ENCODE data around the gene KCTD19.

The KCTD19 gene

DNA sequence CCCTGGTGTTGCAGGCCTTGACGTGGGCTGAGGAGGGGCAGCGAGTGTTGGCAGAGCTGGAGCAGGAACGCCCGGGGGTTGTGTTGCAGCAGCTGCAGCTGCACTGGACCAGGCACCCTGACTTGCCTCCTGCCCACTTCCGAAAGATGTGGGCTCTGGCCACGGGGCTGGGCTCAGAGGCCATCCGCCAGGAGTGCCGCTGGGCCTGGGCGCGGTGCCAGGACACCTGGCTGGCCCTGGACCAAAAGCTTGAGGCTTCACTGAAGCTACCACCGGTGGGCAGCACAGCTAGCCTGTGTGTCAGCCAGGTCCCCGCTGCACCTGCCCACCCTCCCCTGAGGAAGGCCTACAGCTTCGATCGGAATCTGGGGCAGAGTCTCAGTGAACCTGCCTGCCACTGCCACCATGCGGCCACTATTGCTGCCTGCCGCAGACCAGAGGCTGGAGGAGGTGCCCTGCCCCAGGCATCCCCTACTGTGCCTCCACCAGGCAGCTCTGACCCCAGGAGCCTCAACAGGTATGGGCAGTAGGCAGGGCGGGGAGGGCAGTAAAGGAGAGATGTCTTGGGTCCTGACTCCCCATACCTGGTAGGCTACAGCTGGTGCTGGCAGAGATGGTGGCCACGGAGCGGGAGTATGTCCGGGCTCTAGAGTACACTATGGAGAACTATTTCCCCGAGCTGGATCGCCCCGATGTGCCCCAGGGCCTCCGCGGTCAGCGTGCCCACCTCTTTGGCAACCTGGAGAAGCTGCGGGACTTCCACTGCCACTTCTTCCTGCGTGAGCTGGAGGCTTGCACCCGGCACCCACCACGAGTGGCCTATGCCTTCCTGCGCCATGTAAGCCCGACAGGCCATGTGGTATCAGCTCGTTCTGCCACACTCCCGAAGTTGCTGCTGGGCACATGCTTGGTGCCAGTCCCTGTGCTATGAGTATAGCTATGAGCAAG lies 41.6 kb downstream of the KCTD19 start:
- no peak overlapping the region for H3K27ac ChIP-seq (ENCODE audit: low read depth, low read length)
- H3K4me1 ChIP-seq (ENCODE audit: control insufficient read depth in 5 of 5, insufficient read depth in 5 of 5, low read length in 5 of 5) = peaks cover 0 to 5% (median under 1%) of the 10 kb centered on the region in 5 donors
- H3K9ac ChIP-seq (ENCODE audit: low read length in 5 of 5) = peak overlapping the region in 1 of 5 donors; percentile 41

GRCh38 chr16:67283826-67284555 lies 42.5 kb downstream of the KCTD19 start:
- Histone ChIP-seq H3K27ac (ENCODE audit: low read depth, low read length) (no peak overlapping the region), H3K27me3 (ENCODE audit: control insufficient read depth in 5 of 5, insufficient read depth in 4 of 5, low read length in 5 of 5) (no peaks in the 10 kb centered on the region), H3K9ac (ENCODE audit: low read length in 5 of 5) (peak overlapping the region in 1 of 5 donors; percentile 41), H3K36me3 (ENCODE audit: control insufficient read depth in 5 of 5, insufficient read depth in 5 of 5, low read length in 5 of 5) (peaks cover 0 to 20% (median 7%) of the 10 kb centered on the region in 5 donors), H3K4me3 (ENCODE audit: low read depth in 1 of 5, low read length in 5 of 5) (no peak overlapping the region), H3K4me1 (ENCODE audit: control insufficient read depth in 5 of 5, insufficient read depth in 5 of 5, low read length in 5 of 5) (peaks cover 0 to 10% (median 7%) of the 10 kb centered on the region in 5 donors), H3K9me3 (ENCODE audit: control insufficient read depth in 5 of 5, low read length in 5 of 5) (no peaks in the 10 kb centered on the region)

More for the DNA sequence above, 41.6 kb downstream of the KCTD19 start:
- Histone ChIP-seq H3K9me3 (ENCODE audit: control insufficient read depth in 5 of 5, low read length in 5 of 5) (no peaks in the 10 kb centered on the region), H3K4me3 (ENCODE audit: low read depth in 1 of 5, low read length in 5 of 5) (no peak overlapping the region), H3K27me3 (ENCODE audit: control insufficient read depth in 5 of 5, insufficient read depth in 4 of 5, low read length in 5 of 5) (no peaks in the 10 kb centered on the region), H3K36me3 (ENCODE audit: control insufficient read depth in 5 of 5, insufficient read depth in 5 of 5, low read length in 5 of 5) (peaks cover 0 to 20% (median 7%) of the 10 kb centered on the region in 5 donors)

DNA sequence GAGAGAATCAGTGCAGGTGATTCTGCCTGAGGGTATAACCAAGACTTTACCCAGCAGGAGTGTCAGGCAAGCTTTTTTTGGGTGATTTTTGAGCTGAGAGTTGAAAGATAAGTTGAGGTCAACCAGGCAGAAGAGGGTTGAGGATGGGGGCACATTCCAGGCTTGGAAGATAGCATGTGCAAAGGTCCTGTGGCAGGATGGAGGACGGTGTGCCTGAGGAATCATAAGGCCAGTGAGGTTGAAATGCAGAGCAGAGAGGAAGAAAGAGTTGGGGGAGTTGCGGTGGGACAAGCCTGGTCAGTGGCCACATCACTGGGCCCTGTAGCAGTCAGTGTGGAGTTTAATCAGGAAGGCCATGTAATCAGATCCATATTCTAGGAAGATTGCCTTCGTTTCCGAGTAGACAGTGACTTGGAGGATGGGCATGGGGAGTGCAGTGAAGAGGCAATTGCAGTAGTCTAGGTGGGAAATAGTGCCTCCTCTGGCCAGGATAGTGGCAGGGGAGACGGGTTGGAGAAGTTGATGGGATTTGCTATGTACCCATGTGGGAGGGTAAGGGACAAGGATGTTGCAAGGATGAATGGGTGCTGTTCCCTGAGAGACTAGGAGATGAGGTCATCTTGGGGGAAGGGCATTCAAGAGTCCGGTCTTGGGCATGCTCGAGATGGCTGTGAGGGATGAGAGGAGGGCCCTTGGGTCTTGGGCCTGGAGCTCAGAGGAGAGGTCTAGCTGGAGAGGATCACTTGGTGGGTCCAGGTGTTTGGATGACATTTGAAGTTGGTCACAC lies 43.3 kb downstream of the KCTD19 start:
- H3K4me1 ChIP-seq (ENCODE audit: control insufficient read depth in 5 of 5, insufficient read depth in 5 of 5, low read length in 5 of 5) = peaks cover 0 to 17% (median 14%) of the 10 kb centered on the region in 5 donors
- no peaks in the 10 kb centered on the region for H3K27me3 ChIP-seq (ENCODE audit: control insufficient read depth in 5 of 5, insufficient read depth in 4 of 5, low read length in 5 of 5)
- no peak overlapping the region for H3K4me3 ChIP-seq (ENCODE audit: low read depth in 1 of 5, low read length in 5 of 5)
- no peak overlapping the region for H3K9ac ChIP-seq (ENCODE audit: low read length in 5 of 5)
- no peaks in the 10 kb centered on the region for H3K9me3 ChIP-seq (ENCODE audit: control insufficient read depth in 5 of 5, low read length in 5 of 5)
- no peak overlapping the region for H3K27ac ChIP-seq (ENCODE audit: low read depth, low read length)
- peaks cover 0 to 20% (median 7%) of the 10 kb centered on the region in 5 donors for H3K36me3 ChIP-seq (ENCODE audit: control insufficient read depth in 5 of 5, insufficient read depth in 5 of 5, low read length in 5 of 5)

GRCh38 chr16:67282447-67282805 lies 44.1 kb downstream of the KCTD19 start:
- no peak overlapping the region for H3K9ac ChIP-seq (ENCODE audit: low read length in 5 of 5)
- peaks cover 2 to 25% (median 22%) of the 10 kb centered on the region in 5 donors for H3K4me1 ChIP-seq (ENCODE audit: control insufficient read depth in 5 of 5, insufficient read depth in 5 of 5, low read length in 5 of 5)
- no peaks in the 10 kb centered on the region for H3K9me3 ChIP-seq (ENCODE audit: control insufficient read depth in 5 of 5, low read length in 5 of 5)
- H3K4me3 ChIP-seq (ENCODE audit: low read depth in 1 of 5, low read length in 5 of 5) = no peak overlapping the region
- no peaks in the 10 kb centered on the region for H3K27me3 ChIP-seq (ENCODE audit: control insufficient read depth in 5 of 5, insufficient read depth in 4 of 5, low read length in 5 of 5)
- peaks cover 0 to 20% (median 4%) of the 10 kb centered on the region in 5 donors for H3K36me3 ChIP-seq (ENCODE audit: control insufficient read depth in 5 of 5, insufficient read depth in 5 of 5, low read length in 5 of 5)
- no peak overlapping the region for H3K27ac ChIP-seq (ENCODE audit: low read depth, low read length)

DNA sequence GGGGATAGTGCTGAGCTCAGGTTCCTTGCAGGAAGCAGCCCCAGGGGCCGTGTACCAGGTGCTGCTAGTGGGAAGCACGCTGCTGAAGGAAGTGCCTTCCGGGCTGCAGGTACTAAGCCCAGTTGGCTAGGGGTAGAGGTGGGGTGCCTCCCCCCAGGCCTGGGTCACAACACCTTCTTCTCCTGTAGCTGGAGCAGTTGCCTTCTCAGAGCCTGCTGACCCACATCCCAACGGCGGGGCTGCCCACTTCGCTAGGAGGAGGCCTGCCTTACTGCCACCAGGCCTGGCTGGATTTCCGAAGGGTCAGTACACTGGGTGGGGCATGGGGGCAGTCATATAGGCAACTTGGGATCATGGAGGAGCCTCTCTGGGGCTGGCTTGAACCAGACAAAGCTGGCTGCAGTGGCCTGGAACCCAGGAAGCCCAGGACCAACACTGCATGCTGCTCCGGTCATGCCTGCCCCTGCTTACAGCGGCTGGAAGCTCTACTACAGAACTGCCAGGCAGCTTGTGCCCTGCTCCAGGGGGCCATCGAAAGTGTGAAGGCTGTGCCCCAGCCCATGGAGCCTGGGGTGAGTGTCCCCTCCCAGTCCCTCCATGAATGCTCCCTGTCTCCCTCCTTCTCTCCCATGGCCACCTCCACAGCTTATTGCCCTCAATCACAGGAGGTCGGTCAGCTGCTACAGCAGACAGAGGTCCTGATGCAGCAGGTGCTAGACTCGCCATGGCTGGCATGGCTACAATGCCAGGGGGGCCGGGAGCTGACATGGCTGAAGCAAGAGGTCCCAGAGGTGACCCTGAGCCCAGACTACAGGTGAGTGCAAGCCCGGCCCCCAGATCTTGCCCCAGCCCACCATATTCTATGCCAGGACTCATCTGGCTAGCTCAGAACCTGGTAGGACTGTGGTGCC lies 44.8 kb downstream of the KCTD19 start:
- Histone ChIP-seq H3K36me3 (ENCODE audit: control insufficient read depth in 5 of 5, insufficient read depth in 5 of 5, low read length in 5 of 5) (peaks cover 0 to 19% (median under 1%) of the 10 kb centered on the region in 5 donors), H3K27ac (ENCODE audit: low read depth, low read length) (no peak overlapping the region), H3K27me3 (ENCODE audit: control insufficient read depth in 5 of 5, insufficient read depth in 4 of 5, low read length in 5 of 5) (no peaks in the 10 kb centered on the region), H3K9me3 (ENCODE audit: control insufficient read depth in 5 of 5, low read length in 5 of 5) (no peaks in the 10 kb centered on the region), H3K4me1 (ENCODE audit: control insufficient read depth in 5 of 5, insufficient read depth in 5 of 5, low read length in 5 of 5) (peaks cover 2 to 29% (median 24%) of the 10 kb centered on the region in 5 donors), H3K4me3 (ENCODE audit: low read depth in 1 of 5, low read length in 5 of 5) (no peak overlapping the region), H3K9ac (ENCODE audit: low read length in 5 of 5) (no peak overlapping the region)

DNA sequence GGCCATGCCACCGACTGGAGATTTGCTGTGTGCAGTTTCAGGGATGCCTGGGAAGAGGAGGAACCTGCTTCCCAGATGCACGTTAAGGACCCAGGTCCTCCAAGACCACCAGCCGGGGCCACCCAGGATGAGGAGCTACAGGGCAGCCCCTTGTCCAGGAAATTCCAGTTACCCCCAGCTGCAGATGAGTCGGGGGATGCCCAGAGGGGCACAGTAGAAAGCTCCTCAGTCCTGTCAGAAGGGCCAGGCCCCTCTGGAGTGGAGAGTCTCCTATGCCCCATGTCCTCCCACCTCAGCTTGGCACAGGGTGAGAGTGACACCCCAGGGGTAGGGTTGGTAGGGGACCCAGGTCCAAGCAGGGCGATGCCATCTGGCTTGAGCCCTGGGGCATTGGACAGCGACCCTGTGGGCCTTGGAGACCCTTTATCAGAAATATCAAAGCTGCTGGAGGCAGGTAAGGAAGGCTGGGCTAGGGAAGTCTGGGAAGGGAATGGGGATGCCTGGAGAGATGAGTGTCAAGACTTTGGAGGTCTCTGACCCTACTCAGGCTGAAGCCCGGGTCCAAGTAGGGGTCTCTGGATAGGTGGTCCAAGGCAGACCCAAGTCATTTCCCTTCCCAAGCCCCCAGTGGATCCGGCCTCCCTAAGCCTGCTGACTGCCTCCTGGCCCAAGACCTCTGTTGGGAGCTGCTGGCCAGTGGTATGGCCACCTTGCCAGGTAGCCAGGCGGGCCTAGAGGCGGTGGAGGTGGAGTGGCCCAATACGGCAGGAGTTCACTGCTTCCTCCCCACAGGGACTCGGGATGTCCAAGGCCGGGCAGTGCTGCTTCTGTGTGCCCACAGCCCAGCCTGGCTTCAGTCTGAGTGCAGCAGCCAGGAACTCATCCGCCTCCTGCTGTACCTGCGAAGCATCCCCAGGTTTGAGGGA lies 46.2 kb downstream of the KCTD19 start:
- H3K27ac ChIP-seq (ENCODE audit: low read depth, low read length) = no peak overlapping the region
- no peaks in the 10 kb centered on the region for H3K27me3 ChIP-seq (ENCODE audit: control insufficient read depth in 5 of 5, insufficient read depth in 4 of 5, low read length in 5 of 5)
- no peak overlapping the region for H3K9ac ChIP-seq (ENCODE audit: low read length in 5 of 5)
- peaks cover 2 to 29% (median 24%) of the 10 kb centered on the region in 5 donors for H3K4me1 ChIP-seq (ENCODE audit: control insufficient read depth in 5 of 5, insufficient read depth in 5 of 5, low read length in 5 of 5)
- peaks cover 0 to 20% (median 4%) of the 10 kb centered on the region in 5 donors for H3K36me3 ChIP-seq (ENCODE audit: control insufficient read depth in 5 of 5, insufficient read depth in 5 of 5, low read length in 5 of 5)
- no peaks in the 10 kb centered on the region for H3K9me3 ChIP-seq (ENCODE audit: control insufficient read depth in 5 of 5, low read length in 5 of 5)
- H3K4me3 ChIP-seq (ENCODE audit: low read depth in 1 of 5, low read length in 5 of 5) = peak overlapping the region in 1 of 5 donors; percentile 75

- Histone ChIP-seq H3K36me3 (ENCODE audit: control insufficient read depth in 5 of 5, insufficient read depth in 5 of 5, low read length in 5 of 5) (peaks cover 0 to 20% (median 4%) of the 10 kb centered on the region in 5 donors), H3K9ac (ENCODE audit: low read length in 5 of 5) (peak within 1 kb of the TSS in 4 of 5 donors; percentile 54 to 80 (median 76)), H3K4me3 (ENCODE audit: low read depth in 1 of 5, low read length in 5 of 5) (peak within 1 kb of the TSS; percentile 58 to 76 (median 69)), H3K4me1 (ENCODE audit: control insufficient read depth in 5 of 5, insufficient read depth in 5 of 5, low read length in 5 of 5) (peaks cover 2 to 28% (median 24%) of the 10 kb centered on the region in 5 donors), H3K9me3 (ENCODE audit: control insufficient read depth in 5 of 5, low read length in 5 of 5) (no peaks in the 10 kb centered on the region), H3K27me3 (ENCODE audit: control insufficient read depth in 5 of 5, insufficient read depth in 4 of 5, low read length in 5 of 5) (no peaks in the 10 kb centered on the region), H3K27ac (ENCODE audit: low read depth, low read length) (peak within 1 kb of the TSS; percentile 79)
Measured at GRCh38 chr16:67279296-67280089, 47.0 kb downstream of the KCTD19 start, which contains the start of gene PLEKHG4. Gene PLEKHG4, plus strand, starts transcription at chr16:67279532. Its CDS starts 513 bp downstream, at chr16:67280045.

Measured in subcutaneous abdominal adipose tissue (tissue), 5 donors.